Stimulated activated CD4-positive, alpha-beta T cell treated with anti-CD3 and anti-CD28 coated beads, TNF-alpha, amount 100 ng/mL, for 1 hour (primary cell): Measurements from ENCODE around the gene PLBD2.

ENCODE experiments used
- DNase-seq, 3 donors: peaks; one replicate each; pipeline ENCODE4 v3.0.0-alpha.2; 2020; ENCODE audit warnings: low read depth in 3 of 3, low spot score in 1 of 3

PLBD2 gene

DNA sequence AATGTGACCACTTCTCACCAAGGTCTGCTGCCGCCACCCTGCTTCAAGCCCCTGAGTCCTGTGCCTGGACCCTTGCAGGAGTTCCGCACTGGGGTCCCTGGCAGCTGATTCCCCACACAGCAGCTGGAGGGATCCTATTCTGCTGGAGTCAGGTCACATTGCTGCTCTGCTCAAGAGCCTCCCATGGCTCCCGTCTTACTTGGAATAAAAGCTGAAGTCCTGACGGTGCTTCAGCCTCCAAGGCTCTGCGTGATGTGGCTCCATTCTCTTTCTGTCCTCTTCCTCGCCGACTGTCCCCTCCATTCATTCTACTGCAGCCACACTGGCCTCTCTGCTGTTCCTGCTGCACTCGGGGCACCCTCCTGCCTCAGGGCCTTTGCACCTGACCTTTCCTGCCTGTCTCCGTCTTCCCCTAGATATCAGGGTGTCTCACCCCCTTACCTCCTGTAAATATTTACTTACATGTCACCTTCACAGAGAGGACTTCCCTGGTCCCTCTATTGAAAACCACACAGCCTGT lies 56.2 kb downstream of the PLBD2 start:
- DNase-seq, result no peak

DNA sequence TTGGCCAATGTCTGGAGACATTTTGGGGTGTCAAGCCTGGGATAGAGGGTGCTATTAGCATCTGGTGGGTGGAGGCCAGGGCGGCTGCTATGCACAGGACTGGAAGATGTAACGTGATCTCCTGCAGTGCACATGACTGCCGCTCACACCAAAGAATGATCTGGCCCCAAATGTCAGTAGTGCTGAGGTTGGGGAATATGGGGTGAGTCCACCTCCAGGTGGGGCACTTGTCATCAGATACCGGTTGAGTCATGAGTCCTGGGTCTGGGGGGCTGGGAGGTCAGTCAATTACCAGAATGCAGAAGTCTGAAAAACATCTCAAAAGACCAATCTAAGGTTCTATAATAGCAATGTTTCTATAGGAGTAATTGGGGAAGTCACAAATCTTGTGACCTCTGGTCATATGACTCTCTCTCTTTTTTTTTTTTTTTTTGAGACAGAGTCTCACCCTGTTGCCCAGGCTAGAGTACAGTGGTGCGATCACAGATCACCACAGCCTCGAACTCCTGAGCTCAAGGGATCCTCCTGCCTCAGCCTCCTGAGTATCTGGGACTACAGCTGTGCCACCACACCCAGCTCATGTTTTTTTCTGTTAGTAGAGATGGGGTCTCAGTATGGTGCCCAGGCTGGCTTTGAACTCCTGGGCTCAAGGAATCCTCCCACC lies 57.8 kb downstream of the PLBD2 start:
- no peak for DNase-seq

DNA sequence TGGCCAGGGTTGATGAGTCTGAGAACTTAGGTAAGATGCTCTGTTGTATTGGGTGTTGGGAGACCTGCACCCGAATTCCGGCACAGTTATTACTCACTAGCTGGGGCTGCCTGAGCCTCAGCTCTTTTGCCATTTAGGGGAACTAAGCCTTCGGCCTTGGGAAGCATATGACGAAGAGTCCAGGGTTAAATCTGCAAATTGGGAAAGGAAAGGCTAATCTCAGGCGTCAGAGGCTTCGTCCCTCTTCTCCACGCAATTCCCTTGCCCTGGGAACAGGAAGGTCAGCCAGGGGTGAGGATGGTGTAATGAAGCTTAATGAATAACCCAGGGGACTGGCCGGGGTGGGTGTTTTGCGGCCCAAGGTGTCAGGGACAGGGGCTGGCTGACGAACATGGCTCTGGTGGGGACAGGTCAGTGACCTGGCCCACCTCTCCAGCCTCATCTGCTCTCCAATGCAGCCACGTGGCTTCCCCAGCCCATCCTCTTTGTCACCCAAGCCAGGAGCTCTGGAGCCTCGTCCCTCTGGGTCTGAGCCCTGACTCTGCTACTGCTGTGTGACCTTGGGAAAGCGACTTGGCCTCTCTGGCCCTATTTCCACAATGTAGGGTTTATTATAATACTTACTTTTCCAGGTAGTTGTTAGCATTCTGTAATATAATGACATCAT lies 60.0 kb downstream of the PLBD2 start:
- DNase-seq, result no peak

DNA sequence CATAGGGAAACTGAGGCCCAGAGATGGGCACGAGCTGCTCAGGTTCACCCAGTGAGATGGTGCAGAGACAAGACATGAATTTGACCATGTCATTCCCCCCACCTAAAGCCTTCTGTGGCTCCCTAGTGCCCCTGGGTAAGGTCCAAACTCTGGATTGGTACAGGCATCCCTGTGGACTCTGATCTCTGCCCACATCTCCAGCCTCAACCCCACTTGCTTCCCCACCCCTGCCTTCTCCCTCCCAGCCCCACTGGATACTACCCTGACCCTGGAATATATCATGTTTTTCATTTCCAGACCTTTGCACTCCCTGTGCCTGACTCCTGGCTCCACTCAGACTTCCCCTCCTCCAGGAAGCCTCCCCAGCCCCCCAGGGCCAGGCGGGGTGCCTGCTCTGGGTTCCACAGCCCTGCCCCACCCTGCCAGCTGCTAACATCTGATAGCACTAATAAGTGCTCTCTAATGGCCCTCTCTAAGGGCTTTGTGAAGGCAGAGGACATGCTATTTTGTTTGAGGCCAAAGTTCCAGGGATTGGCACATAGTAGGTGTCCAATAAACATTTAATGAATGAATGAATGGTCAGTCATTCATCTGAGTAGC lies 62.7 kb downstream of the PLBD2 start:
- DNase-seq, result no peak

DNA sequence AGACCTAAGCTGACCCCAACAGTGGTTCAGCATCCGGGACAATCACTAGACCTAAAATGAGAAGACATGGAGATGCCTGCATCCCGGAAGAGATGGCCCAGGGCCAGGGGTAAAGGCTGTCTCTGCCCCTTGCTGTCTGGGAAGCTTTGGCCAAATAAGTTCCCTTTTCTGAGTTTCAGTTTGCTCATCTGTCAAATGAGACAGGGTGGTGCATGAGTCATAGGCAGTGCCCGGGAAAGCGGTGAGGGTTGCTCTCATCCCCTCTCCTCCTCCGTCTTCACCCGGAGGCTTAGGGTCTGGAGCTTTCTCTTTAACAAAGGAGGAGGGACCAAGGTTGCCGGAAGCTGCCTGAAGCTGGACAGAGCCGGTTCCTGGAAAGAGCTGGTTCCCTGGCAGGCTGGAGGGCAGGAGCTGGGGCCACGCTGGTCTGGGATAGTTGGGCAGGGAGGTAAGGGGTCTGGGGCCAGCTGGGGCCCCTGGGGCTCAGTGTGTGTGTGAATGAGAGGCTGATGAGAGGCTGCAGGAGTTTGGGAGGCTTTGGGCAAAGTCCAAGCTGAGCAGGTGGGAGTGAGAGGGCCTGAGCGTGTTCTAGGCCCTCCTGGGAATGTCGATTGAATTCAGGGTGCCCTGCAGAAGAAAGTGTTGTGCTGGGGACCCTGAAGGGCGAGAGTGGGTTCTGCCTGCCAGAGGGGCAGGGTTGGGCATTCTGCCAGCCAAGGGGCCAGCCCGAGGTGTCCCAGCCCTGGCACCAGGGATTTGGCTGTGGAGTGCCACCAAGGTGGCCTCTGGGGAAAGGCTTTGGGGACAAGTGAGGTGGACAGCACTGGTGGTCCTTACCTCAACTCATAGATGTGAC lies 63.9 kb downstream of the PLBD2 start, which contains the start of gene SDSL:
SDSL (plus strand) TSS at position 351 of the 856 bp plus-strand sequence. CDS start 5,603 bp downstream, outside the sequence.
- DNase-seq, result no peak

DNA sequence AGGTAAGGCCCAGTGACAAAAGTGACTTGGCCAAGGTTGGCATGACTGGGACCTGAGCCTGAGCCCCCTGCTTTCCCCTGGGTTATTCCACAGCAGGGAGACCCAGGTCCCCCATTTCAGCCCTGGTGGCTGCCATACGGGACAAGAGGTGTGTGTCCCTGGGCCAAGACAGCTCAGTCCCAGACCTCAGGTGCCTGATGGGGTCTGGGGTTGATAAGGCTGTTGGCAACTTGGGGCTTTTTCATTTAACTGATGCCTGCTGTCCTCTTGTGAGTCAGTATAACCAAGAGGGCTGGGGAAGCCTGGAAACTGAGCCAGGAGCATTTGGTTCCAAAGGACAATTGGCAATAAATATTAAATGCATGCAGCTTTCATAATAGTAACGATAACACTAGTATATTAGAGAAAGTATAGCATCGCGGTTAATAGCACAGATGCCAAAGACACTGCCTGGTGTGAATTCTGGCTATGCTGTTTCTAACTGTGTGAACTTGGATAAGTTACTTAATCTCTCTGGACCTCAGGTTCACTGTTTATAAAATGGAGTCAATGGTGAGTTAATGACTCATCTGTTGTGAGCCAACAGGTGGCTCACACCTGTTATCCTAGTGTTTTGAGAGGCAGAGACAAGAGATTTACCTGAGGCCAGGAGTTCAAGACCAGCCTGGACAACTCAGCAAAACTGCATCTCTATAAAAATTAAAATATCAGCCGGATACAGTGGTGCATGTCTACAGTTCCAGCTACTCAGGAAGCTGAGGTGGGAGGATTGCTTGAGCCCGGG lies 64.7 kb downstream of the PLBD2 start:
- DNase-seq, result no peak

DNA sequence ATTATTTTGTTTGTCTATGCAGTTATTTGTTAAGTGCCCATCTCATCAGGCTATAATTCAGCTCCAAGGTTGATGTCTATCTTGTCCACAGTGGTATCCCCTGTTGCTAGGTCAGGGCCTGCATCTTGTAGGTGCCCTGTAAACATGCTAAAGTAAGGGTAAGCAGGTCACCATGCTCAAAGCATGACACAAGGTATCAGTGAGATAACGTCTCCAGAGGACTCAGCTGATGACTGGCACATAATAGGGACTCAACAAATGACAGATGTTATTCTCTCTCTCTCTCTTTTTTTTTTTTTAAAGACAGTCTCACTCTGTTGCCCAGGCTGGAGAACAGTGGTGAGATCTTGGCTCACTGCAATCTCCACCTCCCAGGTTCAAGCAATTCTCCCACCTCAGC lies 66.1 kb downstream of the PLBD2 start:
- DNase-seq, result no peak

DNA sequence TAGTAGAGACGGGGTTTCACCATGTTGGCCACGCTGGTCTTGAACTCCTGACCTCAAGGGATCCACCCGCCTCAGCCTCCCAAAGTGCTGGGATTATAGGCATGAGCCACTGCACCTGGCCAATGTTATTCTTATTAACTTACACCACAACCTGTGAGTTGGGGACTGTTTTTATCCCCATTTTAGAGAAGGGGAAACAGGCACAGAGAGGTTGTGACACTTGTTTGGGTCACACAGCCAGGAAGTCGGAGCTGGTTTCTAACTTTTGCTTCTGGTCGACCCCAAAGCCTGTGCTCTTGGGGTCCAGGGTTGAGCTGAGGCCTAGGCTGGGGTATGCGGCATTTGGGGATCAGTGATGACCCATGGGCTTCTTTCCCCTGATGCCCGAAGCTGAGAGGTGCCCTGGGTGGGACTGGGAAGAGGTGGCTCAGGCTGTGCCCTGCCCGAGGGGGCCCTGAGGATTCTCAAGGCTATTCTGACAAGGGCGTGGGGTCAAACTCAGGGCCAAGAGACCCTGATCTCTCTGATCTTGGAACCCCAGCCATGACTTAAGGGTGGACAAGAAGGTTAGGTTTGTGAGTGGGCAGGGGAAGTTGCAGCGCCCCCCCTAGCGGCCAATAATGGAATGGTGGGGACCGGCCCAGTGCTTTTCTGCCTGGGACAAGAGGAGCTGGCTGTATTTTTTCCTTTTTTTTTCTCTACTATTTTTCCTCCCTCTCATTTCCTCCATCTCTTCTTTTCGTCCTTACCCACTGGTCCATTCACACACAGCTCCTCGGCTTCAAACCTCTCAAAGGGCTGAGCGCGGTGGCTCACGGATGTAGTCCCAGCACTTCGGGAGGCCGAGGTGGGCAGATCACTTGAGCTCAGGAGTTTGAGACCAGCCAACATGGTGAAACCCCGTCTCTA lies 66.8 kb downstream of the PLBD2 start:
- peak in 2 of 3 donors; percentile 7 to 45 for DNase-seq

DNA sequence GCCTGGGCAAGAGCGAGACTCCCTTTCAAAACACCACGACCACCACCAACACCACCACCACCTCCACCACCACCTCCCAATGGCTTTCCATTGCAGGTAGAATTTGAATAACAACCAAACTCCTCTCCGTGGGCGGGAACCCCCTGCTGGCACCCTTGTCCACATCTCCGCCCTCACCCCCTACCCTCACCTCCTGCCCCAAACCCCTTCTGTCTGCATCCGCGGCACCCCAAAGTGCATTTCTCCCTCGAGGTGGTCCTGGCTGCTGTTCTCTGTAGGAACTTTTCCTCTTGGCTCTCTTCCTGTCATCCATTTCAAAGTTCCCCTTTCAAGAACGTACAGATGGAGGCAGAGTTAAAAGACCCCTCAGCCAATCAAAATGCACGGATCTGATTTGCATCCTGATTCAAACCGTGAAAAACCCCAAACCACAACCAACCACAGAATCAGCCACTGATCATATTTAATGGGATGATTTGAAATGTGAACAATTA lies 67.6 kb downstream of the PLBD2 start:
- no peak for DNase-seq

DNA sequence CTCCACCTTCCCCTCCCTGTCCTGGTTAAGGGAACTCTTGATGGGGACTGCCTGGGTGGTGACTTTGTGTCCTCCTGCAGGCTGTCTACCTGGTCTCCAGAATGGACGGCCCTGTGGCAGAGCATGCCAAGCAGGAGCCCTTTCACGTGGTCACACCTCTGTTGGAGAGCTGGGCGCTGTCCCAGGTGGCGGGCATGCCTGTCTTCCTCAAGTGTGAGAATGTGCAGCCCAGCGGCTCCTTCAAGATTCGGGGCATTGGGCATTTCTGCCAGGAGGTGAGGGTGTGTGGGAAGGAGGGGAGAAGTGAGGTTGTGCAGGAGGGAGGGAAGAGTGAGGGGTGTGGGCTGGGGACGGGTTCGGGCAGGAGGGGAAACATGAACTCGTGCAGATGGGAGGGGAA lies 69.5 kb downstream of the PLBD2 start:
- DNase-seq, result no peak

DNA sequence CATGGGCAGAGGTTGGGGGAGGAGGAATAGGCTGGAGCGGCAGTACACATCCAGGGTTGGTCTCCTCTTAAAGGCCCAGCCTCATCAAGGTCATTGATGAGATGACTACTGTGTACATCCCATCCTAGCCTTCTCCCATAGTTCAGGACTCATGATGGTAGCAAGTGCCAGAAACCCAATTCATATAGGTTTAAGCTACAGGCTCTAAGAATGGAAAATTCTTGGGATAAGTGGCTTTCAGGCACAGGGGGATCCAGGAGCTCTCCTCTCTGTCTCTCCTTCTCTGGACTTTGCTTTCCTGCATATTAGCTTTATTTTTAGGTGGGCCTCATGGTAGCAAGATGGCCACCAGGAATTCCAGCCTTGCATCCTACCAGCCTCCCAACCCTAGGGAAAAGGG lies 70.1 kb downstream of the PLBD2 start:
- no peak for DNase-seq

DNA sequence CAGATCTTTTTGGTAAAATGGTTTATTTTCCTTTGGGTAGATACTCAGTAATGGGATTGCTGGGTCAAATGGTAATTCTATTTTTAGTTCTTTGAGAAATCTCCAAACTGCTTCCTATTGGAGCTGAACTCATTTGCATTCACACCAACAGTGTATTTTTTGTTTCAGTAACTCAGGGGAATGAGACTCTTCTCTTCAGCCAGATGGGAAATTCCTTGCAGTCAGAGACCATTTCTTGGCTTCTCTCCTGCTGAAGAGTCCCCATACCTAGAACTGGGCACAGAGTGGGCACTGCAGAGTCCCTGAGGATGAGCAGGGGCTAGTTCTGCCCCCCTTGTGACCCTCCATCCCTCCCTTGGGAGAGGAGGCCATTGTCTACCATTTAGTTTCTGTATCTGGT lies 74.6 kb downstream of the PLBD2 start:
- DNase-seq, result no peak

DNA sequence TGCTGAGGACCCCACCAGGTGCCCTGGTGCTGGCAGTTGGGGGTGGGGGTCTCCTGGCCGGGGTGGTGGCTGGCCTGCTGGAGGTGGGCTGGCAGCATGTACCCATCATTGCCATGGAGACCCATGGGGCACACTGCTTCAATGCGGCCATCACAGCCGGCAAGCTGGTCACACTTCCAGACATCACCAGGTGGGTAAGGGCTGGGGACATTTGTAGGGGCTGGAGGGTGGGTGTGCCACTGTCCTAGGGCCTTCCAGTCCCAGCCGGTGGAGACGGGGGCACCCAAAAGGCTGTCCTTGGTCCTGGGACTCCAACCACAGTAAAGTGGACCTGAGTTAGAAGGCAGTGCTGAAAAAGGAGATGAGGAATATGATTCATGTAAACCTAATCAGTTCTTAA lies 77.0 kb downstream of the PLBD2 start:
- DNase-seq, result no peak

DNA sequence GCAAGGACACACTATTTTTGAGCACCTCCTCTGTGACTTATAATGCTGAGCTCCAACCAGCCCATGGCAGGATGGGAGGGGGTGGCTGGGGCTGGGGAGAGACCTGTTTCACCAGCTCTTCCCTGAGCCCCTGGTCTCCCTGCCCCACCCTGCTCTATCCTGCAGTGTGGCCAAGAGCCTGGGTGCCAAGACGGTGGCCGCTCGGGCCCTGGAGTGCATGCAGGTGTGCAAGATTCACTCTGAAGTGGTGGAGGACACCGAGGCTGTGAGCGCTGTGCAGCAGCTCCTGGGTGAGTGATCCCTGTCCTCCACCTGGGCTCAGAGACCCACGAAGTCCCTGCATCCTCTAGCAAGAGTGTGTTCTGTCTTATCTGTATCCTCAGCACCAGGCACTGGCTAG lies 78.2 kb downstream of the PLBD2 start:
- DNase-seq, result no peak

DNA sequence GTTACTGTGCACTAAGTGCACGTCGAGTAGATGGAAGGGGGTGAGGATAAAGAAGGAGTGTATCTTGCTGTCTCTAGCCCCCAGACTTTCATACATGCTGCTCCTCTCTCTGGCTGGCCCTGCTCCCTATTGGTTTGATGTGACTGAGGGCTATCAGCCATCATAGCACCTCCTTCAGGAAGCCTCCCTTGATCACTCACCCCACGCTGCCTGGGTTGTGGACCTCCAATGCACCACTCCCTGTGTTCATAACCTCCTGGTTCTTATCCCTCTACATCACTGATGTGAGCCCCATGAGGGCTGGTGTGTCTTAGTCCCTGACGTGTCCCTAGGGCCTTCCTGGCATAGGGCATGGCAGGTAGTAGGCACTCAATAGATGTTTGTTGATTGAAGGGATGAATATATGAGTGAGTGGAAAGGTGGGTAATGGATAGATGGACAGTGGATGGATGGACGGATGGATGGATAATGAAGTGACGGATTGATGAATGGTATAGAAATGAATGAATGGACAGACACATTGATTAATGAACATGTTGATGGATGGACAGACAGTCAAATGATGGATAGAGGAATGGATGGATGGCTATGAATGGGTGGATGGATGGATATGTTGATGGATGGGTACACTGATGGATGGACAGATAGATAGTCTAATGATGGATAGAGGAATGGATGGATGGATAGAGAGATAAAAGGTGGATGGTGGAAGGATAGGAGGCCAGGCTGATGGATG lies 78.8 kb downstream of the PLBD2 start:
- DNase-seq, result no peak

DNA sequence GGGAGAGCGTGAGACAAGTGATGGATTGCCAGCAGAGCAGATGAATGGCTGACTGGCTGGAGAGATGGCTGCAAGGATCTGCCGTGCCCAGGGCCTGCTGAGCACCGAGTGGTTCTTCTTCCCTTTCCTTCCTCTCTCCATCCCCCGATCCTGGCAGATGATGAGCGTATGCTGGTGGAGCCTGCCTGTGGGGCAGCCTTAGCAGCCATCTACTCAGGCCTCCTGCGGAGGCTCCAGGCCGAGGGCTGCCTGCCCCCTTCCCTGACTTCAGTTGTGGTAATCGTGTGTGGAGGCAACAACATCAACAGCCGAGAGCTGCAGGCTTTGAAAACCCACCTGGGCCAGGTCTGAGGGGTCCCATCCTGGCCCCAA lies 79.3 kb downstream of the PLBD2 start:
- DNase-seq, result no peak

DNA sequence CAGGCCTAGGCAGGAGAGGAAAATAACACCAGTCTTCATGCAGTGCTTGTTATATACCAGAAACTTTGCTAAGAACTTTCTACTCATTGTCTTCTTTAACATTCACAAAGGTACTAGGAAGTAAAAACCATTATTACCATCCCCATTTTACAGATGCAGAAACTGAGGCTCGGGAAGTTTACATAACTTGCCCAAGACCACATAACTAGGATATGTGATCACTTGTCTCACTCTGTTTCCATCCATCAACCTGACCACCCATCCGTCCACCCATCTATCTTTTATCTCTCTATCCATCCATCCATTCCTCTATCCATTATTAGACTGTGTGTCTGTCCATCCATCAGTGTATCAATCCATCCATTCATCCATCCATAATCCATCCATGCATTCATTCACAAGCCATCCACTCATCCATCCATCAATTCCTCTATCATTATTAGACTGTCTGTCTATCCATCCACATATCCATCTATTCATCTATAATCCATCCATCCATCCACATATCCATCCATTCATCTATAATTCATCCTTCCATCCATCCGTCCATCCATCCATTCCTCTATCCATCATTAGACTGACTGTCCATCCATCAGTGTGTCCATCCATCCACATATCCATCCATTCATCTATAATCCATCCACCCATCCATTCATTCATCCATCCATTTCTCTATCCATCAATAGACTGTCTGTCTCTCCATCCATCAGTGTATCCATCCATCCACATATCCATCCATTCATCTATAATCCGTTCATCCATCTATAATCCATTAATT lies 80.3 kb downstream of the PLBD2 start:
- DNase-seq, result no peak

DNA sequence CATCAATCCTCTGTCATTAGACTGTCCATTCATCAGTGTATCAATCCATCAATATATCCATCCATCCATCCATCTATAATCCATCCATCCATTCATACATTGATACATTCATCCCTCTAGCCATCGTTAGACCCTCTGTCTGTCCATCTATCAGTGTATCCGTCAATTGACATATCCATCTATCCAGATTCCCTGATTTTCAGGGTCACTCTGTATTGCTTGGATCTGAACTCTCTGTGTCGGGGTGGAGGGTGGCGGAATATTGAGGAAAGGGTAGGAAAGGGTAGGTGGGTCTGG lies 80.9 kb downstream of the PLBD2 start:
- DNase-seq, result no peak
